ENCODE results near the gene MAP7.

MAP7 gene

GRCh38 chr6:136306466-136306865 is 243.8 kb downstream of the MAP7 start:
- DNase-seq (ENCODE audit: low read depth in 2 of 2): no peak

GRCh38 chr6:136304410-136304809 is 245.8 kb downstream of the MAP7 start:
- DNase-seq (ENCODE audit: low read depth in 2 of 2): no peak

GRCh38 chr6:136303516-136303915 is 246.7 kb downstream of the MAP7 start:
- DNase-seq (ENCODE audit: low read depth in 2 of 2): no peak

- no peak for DNase-seq (ENCODE audit: low read depth in 2 of 2)
These were observed 255.6 kb downstream of the MAP7 start for GRCh38 chr6:136294621-136295020.

Data from fibroblast of skin of left quadriceps (primary cell).